HG02642 (cell line): ENCODE results near the gene PHACTR3.

Experiments used
- ATAC-seq: cut with Tn5 transposase; IDR thresholded peaks from one replicate; pipeline ENCODE4 v1.9.1; 2021; ENCODE audit warnings: mild to moderate bottlenecking; ENCODE audit not compliant: unreplicated experiment, poor library complexity

Gene PHACTR3

DNA sequence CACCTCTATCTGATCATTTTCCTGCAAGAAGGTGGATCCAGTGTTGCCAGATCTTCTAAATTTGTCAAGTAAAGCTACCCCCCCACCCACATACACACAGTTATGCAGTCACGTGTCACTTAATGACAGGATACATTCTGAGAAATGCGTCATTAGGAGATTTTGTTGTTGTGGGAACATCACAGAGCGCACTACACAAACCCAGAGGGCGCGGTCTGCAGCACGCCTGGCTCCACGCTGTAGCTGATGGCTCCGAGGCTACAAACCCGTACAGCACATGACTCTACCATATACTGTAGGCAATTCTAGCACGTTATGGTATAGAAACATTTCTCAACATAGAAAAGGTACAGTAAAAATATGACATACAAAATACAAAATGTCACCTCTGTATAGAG lies 202.2 kb downstream of the PHACTR3 start:
- ATAC-seq = no peak

DNA sequence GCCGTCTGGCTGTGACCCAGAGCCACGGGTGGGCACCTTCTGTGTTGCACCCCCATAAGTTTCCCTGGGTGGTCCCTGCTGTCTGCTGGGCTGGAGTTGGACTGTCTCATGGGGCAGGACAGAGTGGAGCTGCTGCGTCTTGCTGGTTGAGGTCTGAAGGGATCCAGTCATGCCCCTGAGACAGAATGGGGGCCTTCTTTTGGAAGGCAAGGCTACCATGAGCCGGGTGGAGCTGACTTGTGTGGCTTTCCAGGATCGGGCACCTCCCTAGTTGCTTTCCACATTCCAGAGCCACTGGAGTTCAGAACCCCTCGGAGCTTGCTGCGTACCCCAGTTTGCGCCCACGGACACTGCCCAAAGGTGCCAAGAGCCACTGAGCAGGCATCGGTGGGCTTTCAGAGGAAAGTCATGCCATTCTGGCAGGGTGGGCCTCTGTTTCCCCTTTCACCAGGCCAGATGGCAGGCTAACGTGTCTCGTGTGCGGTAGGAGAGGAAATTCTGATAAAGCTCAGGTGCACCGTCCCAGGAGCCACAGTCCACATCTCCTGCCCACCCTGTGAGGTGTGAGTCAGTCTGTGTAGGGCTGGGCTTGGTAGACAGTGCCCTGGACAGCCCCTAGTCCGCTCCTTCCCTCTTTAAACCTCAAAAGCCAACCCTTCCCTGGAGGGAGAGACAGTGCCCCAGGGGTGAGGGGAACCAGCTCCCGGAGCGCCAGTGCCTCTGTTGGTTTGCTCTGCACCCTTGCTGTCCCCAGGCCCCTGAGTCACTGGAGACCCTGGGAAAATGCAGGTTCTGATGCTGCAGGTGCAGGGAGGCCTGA lies 203.8 kb downstream of the PHACTR3 start:
- ATAC-seq = no peak

DNA sequence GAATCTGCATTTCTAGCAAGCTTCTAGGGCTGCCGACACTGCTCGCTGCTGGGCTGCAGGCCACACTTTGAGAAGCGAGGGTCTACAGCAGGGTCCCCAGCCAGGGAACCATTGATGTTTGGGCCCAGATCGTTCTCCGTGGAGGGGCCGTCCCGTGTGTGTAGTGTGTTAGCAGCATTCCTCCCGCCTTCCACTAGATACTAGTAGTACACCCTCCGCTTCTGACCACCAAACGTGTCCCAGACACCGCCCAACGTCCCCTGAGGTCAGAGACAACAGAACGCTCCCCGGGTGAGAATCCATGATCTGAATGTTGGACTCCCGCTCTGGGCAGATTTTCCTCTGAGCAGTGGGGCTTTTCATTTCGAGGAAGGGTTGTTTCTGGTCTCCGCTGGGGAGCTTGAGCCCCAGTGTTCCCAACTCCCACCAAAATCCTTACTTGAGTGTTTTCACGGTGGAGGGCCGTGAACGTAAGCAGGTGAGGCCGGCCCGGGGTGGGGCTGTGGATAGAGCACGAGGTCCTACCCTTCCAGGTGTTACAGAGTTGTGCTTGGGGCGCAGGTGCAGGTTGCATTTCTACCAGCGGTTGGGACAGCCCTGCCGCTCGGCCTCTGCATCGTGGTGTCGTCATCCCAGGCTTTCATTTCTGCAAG lies 204.5 kb downstream of the PHACTR3 start:
- no peak for ATAC-seq

- ATAC-seq = no peak
These were observed 205.5 kb downstream of the PHACTR3 start for GRCh38 chr20:59809630-59810448.

- ATAC-seq = no peak
These were observed 206.3 kb downstream of the PHACTR3 start for GRCh38 chr20:59810449-59811187.

DNA sequence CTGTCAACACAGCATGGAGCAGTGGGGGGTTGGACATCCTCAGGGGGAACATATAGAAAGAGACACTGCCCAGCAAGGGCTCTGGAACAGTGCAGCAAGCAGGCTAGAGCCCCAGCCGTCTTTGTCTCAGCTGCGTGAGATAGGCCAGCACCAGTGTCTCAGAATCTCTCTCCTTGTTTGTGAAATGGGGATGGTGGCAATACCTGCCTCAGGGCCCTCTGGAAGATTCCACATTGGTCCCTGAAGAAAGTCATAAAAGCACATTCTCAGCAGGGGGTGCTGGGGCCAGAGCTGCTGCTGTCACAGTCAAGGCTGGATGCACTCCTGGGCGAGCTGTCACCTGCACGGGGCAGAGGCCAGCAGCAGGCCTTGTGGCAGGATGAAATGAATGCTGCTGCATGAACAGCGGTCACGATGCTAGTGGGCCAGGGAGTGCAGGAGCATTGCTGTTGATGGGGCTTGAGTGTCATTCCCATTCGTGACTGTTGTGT lies 207.4 kb downstream of the PHACTR3 start:
- no peak for ATAC-seq

DNA sequence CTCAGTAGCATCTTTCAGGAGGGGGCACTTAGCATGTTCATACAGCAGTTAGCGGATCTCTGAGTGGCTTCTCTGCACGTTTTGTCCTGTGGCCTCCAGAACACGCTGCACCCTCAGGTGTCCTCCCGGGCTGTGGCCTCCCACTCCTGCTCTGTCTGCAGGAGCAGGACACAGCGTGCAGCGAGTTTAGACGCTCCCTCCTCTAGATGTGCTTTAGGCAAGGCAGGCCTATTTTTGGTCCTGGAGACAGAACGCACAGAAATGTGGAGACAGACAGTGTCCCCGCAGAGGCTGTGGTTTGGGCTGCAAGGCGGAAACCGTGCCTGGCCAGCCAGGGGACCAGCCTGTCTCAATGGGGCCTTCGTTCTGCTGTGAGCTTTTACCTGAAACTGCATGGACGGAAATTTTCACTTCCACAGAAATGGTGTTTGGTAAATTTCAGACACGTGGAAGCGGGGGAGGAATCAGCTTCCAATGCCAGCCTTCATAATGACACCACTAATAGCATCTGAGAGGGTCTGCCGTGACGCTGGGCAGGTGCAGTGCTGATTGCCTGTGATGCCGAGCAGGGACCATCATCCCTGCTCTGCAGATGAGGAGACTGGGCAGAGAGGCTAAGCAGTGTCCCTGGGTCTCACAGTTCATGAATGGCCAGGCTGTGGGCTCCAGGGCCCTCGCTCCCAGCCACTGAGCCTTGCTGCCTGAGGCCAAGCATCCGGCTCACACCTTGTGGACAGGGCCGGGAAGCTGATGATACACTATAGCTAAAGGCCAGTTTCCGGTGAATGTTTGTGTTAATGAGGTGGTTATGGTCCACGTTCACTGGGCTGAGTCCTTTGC lies 208.2 kb downstream of the PHACTR3 start:
- no peak for ATAC-seq

- ATAC-seq = no peak
These were observed 209.0 kb downstream of the PHACTR3 start for GRCh38 chr20:59813126-59813947.

- no peak for ATAC-seq
These were observed 209.9 kb downstream of the PHACTR3 start for GRCh38 chr20:59813948-59814839.

GRCh38 chr20:59814840-59815340 lies 210.6 kb downstream of the PHACTR3 start:
- no peak for ATAC-seq

GRCh38 chr20:59816146-59816738 lies 211.9 kb downstream of the PHACTR3 start:
- ATAC-seq = no peak

DNA sequence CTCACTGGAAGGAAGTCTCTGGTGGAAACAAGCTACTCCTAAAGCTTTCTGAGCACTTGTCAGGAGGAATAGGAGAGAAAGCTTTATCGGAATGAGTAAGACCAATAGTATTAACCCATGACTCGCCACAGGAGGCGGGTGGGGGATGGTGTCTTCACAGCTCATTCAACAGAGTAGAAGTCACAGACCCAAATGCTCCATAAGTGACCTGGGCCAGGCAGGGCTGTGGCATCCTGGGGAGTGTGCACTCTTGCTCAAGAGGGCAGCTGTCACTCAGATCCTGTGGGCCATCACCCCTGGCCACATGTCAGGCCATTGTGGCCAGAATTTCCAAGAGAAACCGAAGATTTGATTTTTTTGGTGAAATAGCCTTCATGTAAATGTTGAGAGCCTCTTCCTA lies 213.1 kb downstream of the PHACTR3 start:
- ATAC-seq = no peak

DNA sequence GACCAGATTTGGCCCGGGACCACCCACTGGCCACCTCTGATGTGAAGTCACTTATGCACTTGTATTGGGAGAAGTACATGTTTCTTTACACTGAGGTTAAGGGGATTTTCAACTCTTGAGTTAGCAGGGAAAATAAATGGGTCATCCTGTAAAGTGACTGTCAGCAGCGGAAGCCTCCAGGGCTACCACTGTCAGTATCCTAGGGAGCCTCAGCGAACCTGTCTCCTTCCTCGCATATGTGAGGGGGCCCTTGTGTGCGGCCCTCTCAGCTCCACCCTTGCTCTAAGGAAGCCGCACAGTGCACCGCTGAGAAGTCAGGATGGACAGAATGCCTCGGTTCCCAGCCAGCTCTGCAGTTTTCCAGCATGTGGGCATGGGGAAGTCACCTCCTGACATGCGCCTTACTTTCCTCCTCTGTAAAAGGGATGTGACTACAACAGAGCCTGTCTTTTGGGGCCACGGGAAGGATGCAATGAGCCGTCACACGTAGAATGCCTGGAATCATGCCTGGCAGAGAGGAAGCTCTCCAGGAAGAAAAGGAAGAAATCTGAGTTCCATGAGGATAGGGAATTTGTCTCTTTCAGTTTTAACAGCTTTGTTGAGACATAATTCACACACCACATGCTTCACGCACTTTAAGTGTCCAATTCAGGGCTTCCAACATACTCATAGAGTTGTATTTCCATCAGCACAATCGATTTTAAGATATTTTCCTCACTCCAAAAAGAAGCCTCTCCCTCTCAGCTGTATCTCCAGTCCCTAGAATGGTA lies 213.7 kb downstream of the PHACTR3 start:
- ATAC-seq = no peak

DNA sequence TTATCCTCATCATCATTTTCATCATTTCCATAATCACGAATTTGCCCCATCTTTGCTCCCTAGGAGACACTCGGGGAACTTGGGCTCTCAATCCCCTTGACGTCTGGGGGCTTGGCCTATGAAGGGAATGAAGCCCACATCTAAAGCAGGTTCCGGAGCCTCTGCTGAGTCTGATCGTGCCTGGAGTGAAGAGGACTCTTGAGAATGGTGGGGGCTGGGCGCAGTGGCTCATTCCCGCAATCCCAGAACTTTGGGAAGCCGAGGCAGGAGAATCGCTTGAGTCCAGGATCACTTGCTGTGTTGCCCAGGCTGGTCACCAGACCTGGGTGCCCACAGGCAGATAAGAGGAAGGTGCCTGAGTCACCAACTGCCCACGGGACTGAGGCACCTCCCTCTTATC lies 214.6 kb downstream of the PHACTR3 start:
- no peak for ATAC-seq

- no peak for ATAC-seq
These were observed 215.3 kb downstream of the PHACTR3 start for GRCh38 chr20:59819496-59820203.
